ENCODE data around the gene FANCC.
A peak's percentile ranks its signal among the peaks of the same experiment; 100 is the strongest.

The FANCC gene

GRCh38 chr9:95175523-95175922, 142.0 kb downstream of the FANCC start:
- TF ChIP-seq CTCF (IDR thresholded peaks at IDR 0.05; ENCODE audit: low read depth, low read length) = no peak
- no peak overlapping the region for H3K4me3 ChIP-seq (ENCODE audit: low read depth, low read length)

GRCh38 chr9:95174038-95174437, 143.5 kb downstream of the FANCC start:
- H3K4me3 ChIP-seq (ENCODE audit: low read depth, low read length) = no peak overlapping the region
- TF ChIP-seq CTCF (IDR thresholded peaks at IDR 0.05; ENCODE audit: low read depth, low read length) = no peak

GRCh38 chr9:95171596-95171995, 145.9 kb downstream of the FANCC start:
- H3K4me3 ChIP-seq (ENCODE audit: low read depth, low read length) = no peak overlapping the region
- TF ChIP-seq CTCF (IDR thresholded peaks at IDR 0.05; ENCODE audit: low read depth, low read length) = no peak

- peak overlapping the region; percentile 34 for H3K4me3 ChIP-seq (ENCODE audit: low read depth, low read length)
- no peak for TF ChIP-seq CTCF (IDR thresholded peaks at IDR 0.05; ENCODE audit: low read depth, low read length)
Measured at GRCh38 chr9:95171001-95171400, 146.5 kb downstream of the FANCC start.

GRCh38 chr9:95167998-95168397, 149.5 kb downstream of the FANCC start:
- peak; percentile 95 for TF ChIP-seq CTCF (IDR thresholded peaks at IDR 0.05; ENCODE audit: low read depth, low read length)
- H3K4me3 ChIP-seq (ENCODE audit: low read depth, low read length) = no peak overlapping the region

- TF ChIP-seq CTCF (IDR thresholded peaks at IDR 0.05; ENCODE audit: low read depth, low read length) = no peak
- H3K4me3 ChIP-seq (ENCODE audit: low read depth, low read length) = no peak overlapping the region
Measured at GRCh38 chr9:95165004-95165403, 152.5 kb downstream of the FANCC start.

- TF ChIP-seq CTCF (IDR thresholded peaks at IDR 0.05; ENCODE audit: low read depth, low read length) = no peak
- 0 out of 2 replicates have a peak overlapping the region, but pooled peaks have one; percentile 11 for H3K4me3 ChIP-seq (ENCODE audit: low read depth, low read length)
Measured at GRCh38 chr9:95157481-95158151, 159.9 kb downstream of the FANCC start.

Data from WI38 (cell line).